GM18511 (cell line): ENCODE data around the gene SLC9A2.

Source experiments
- ATAC-seq: cut with Tn5 transposase; IDR thresholded peaks from one replicate; pipeline ENCODE4 v1.9.1; 2021; ENCODE audit warnings: mild to moderate bottlenecking, moderate library complexity; ENCODE audit not compliant: unreplicated experiment

SLC9A2 gene

GRCh38 chr2:102618452-102619413 is 620 bp upstream of the SLC9A2 start:
- no peak for ATAC-seq

GRCh38 chr2:102620332-102620731 is 979 bp downstream of the SLC9A2 start:
- no peak for ATAC-seq

GRCh38 chr2:102621630-102622029 is 2.3 kb downstream of the SLC9A2 start:
- no peak for ATAC-seq

GRCh38 chr2:102622646-102623045 is 3.3 kb downstream of the SLC9A2 start:
- no peak for ATAC-seq

- no peak for ATAC-seq
Observed at GRCh38 chr2:102630458-102630857, 11.1 kb downstream of the SLC9A2 start.

- ATAC-seq, result peak; percentile 52
Observed at GRCh38 chr2:102632380-102633175, 13.2 kb downstream of the SLC9A2 start.

- ATAC-seq, result no peak
Observed at GRCh38 chr2:102634831-102635241, 15.5 kb downstream of the SLC9A2 start.

GRCh38 chr2:102635317-102635716 is 16.0 kb downstream of the SLC9A2 start:
- no peak for ATAC-seq

- ATAC-seq, result no peak
Observed at GRCh38 chr2:102636283-102636907, 17.0 kb downstream of the SLC9A2 start.

- no peak for ATAC-seq
Observed at GRCh38 chr2:102637358-102637757, 18.0 kb downstream of the SLC9A2 start.

- ATAC-seq, result no peak
Observed at GRCh38 chr2:102639429-102639828, 20.1 kb downstream of the SLC9A2 start.

- no peak for ATAC-seq
Observed at GRCh38 chr2:102652126-102652525, 32.8 kb downstream of the SLC9A2 start.

- peak; percentile 75 for ATAC-seq
Observed at GRCh38 chr2:102657770-102658169, 38.4 kb downstream of the SLC9A2 start.

GRCh38 chr2:102660070-102660469 is 40.7 kb downstream of the SLC9A2 start:
- ATAC-seq, result no peak

- ATAC-seq, result no peak
Observed at GRCh38 chr2:102660574-102660973, 41.2 kb downstream of the SLC9A2 start.

GRCh38 chr2:102661846-102662245 is 42.5 kb downstream of the SLC9A2 start:
- ATAC-seq, result no peak

- no peak for ATAC-seq
Observed at GRCh38 chr2:102662833-102663232, 43.5 kb downstream of the SLC9A2 start.

- ATAC-seq, result no peak
Observed at GRCh38 chr2:102663381-102663780, 44.0 kb downstream of the SLC9A2 start.

GRCh38 chr2:102664471-102664909 is 45.1 kb downstream of the SLC9A2 start:
- ATAC-seq, result peak; percentile 74

- no peak for ATAC-seq
Observed at GRCh38 chr2:102667072-102667471, 47.7 kb downstream of the SLC9A2 start.

- ATAC-seq, result no peak
Observed at GRCh38 chr2:102668171-102668570, 48.8 kb downstream of the SLC9A2 start.
